HepG2 (cell line): ENCODE results near the gene NELFCD. TPM values are rescaled to one million over a fixed set of nuclear protein-coding genes. Genes with fewer than 3 reads are reported as not detected.

Experiments
- EP300 ChIP-seq, 3 experiments: sonication (generic) in 1 of 3; formaldehyde crosslinking in 1 of 3; IDR thresholded peaks; 2 replicates each; pipeline versions ENCODE4 v1.5.1 to v1.6.1; 2011 to 2020; ENCODE audit warnings: low read depth in 2 of 3, low read length in 2 of 3, borderline replicate concordance in 1 of 3, improper control_type of control experiment in 1 of 3, mild to moderate bottlenecking in 1 of 3, missing genetic modification reagents in 1 of 3, moderate library complexity in 1 of 3
- IRF1 ChIP-seq: sonication (generic); formaldehyde crosslinking; IDR thresholded peaks from 2 replicates; pipeline ENCODE4 v1.4.0; 2020; ENCODE audit warnings: low read depth, mild to moderate bottlenecking, missing genetic modification reagents
- JUNB ChIP-seq: sonication (generic); formaldehyde crosslinking; IDR thresholded peaks from 2 replicates; pipeline ENCODE4 v1.8.0; 2022; ENCODE audit warnings: missing genetic modification reagents, mild to moderate bottlenecking, borderline replicate concordance
- MED13 ChIP-seq: sonication (generic); formaldehyde crosslinking; IDR thresholded peaks from 2 replicates; pipeline ENCODE4 v1.5.0; 2020; ENCODE audit warnings: missing genetic modification reagents
- NCOA2 ChIP-seq: sonication (generic); formaldehyde crosslinking; IDR thresholded peaks from 2 replicates; pipeline ENCODE4 v1.8.0; 2022; ENCODE audit warnings: inconsistent platforms
- TIGD3 ChIP-seq: sonication (generic); formaldehyde crosslinking; IDR thresholded peaks from 2 replicates; pipeline ENCODE4 v1.5.1; 2020; ENCODE audit warnings: mild to moderate bottlenecking, missing genetic modification reagents, borderline replicate concordance
- ZBTB42 ChIP-seq: sonication (generic); formaldehyde crosslinking; IDR thresholded peaks from 2 replicates; pipeline ENCODE4 v1.5.0; 2020; ENCODE audit warnings: mild to moderate bottlenecking, missing genetic modification reagents
- ZFP37 ChIP-seq: sonication (generic); formaldehyde crosslinking; IDR thresholded peaks from 2 replicates; pipeline ENCODE4 v1.4.0; 2020; ENCODE audit warnings: missing genetic modification reagents, borderline replicate concordance
- ZHX2 ChIP-seq, 2 experiments: sonication (generic) in 1 of 2; formaldehyde crosslinking in 1 of 2; IDR thresholded peaks; 2 replicates each; pipeline versions ENCODE4 v1.6.1 to v1.9.0; 2014 to 2022; ENCODE audit warnings: antibody characterized with exemption in 1 of 2, borderline replicate concordance in 1 of 2, inconsistent platforms in 1 of 2, low read depth in 1 of 2, missing genetic modification reagents in 1 of 2
- ZNF17 ChIP-seq: sonication (generic); formaldehyde crosslinking; IDR thresholded peaks from 2 replicates; pipeline ENCODE4 v1.5.0; 2020; ENCODE audit warnings: mild to moderate bottlenecking, missing genetic modification reagents
- ZNF232 ChIP-seq: sonication (generic); formaldehyde crosslinking; IDR thresholded peaks from 2 replicates; pipeline ENCODE4 v1.4.0; 2020; ENCODE audit warnings: missing genetic modification reagents, borderline replicate concordance
- ZNF33B ChIP-seq: sonication (generic); formaldehyde crosslinking; IDR thresholded peaks from 2 replicates; pipeline ENCODE4 v1.5.1; 2020; ENCODE audit warnings: mild to moderate bottlenecking, missing genetic modification reagents
- ZNF503 ChIP-seq: sonication (generic); formaldehyde crosslinking; IDR thresholded peaks from 2 replicates; pipeline ENCODE4 v1.4.0; 2020; ENCODE audit warnings: missing genetic modification reagents
- ZNF615 ChIP-seq: sonication (generic); formaldehyde crosslinking; IDR thresholded peaks from 2 replicates; pipeline ENCODE4 v1.5.0; 2020; ENCODE audit warnings: mild to moderate bottlenecking, missing genetic modification reagents, borderline replicate concordance
- ZNF75D ChIP-seq: sonication (generic); formaldehyde crosslinking; IDR thresholded peaks from 2 replicates; pipeline ENCODE4 v1.8.1; 2023; ENCODE audit warnings: missing genetic modification reagents, mild to moderate bottlenecking, borderline replicate concordance
- ZNF790 ChIP-seq: sonication (generic); formaldehyde crosslinking; IDR thresholded peaks from 2 replicates; pipeline ENCODE4 v1.8.0; 2022; ENCODE audit warnings: missing genetic modification reagents, mild to moderate bottlenecking, borderline replicate concordance
- ZNF792 ChIP-seq: IDR thresholded peaks from 2 replicates; pipeline ENCODE4 v1.6.1; 2016
- ZSCAN31 ChIP-seq: sonication (generic); formaldehyde crosslinking; IDR thresholded peaks from 2 replicates; pipeline ENCODE4 v1.5.0; 2020; ENCODE audit warnings: low read depth, mild to moderate bottlenecking, missing genetic modification reagents
- polyA plus RNA-seq, 8 experiments: library from polyadenylated mRNA; depleted of rRNA in 3 of 8; stranded (reverse) in 7 of 8; unstranded in 1 of 8; fragments of >200 nt; fragmentation: Illumina TruSeq in 4 of 8; extraction: Trizol in 4 of 8; gene quantifications; 2 replicates each; pipeline versions ENCODE4 v1.2.1 to v1.2.3, GENCODE V29; 2011 to 2016; ENCODE audit warnings: low read depth in 4 of 8, missing spikeins in 1 of 8, mixed read lengths in 1 of 8; ENCODE audit not compliant: insufficient read depth in 1 of 8
- total RNA-seq, 5 experiments: library from RNA; depleted of rRNA; stranded (reverse); fragments of >200 nt; fragmentation: Illumina TruSeq; extraction: Trizol; gene quantifications; 2 replicates each; pipeline ENCODE4 v1.2.3, GENCODE V29; 2016; ENCODE audit warnings: low read depth in 1 of 5

NELFCD gene
- total and polyA plus RNA-seq, 2 of the 13 experiments (the other 11 are each of a cell fraction or from before 2014, with no cell fraction given) = 159 to 203 TPM

GRCh38 chr20:59002874-59003399, 21.9 kb downstream of the NELFCD start (continued):
- no peak for TF ChIP-seq EP300 (IDR thresholded peaks at IDR 0.05; ENCODE audit: low read depth in 2 of 2, low read length in 2 of 2)
- TF ChIP-seq EP300 (CRISPR knock-in tag; IDR thresholded peaks at IDR 0.05; ENCODE audit: borderline replicate concordance) = no peak
- TF ChIP-seq ZNF615 (CRISPR knock-in tag) = no peak
- no peak for TF ChIP-seq NCOA2 (CRISPR knock-in tag)
- no peak for TF ChIP-seq ZNF232
- TF ChIP-seq ZSCAN31 (CRISPR knock-in tag) = no peak
- TF ChIP-seq ZNF790 (CRISPR knock-in tag) = no peak
- TF ChIP-seq ZFP37 (CRISPR knock-in tag) = no peak
- TF ChIP-seq TIGD3 (CRISPR knock-in tag) = no peak
- TF ChIP-seq ZNF503 = no peak
- TF ChIP-seq ZNF33B = no peak
- no peak for TF ChIP-seq JUNB (CRISPR knock-in tag)
- TF ChIP-seq MED13 (CRISPR knock-in tag) = no peak
- TF ChIP-seq ZNF75D = no peak
- TF ChIP-seq IRF1 (CRISPR knock-in tag) = no peak
- no peak for TF ChIP-seq ZHX2 (IDR thresholded peaks at IDR 0.05; ENCODE audit: low read depth)
- TF ChIP-seq ZHX2 (CRISPR knock-in tag; IDR thresholded peaks at IDR 0.05; ENCODE audit: borderline replicate concordance) = no peak
- no peak for TF ChIP-seq ZBTB42 (CRISPR knock-in tag)
- no peak for TF ChIP-seq ZNF17
- no peak; the same call in 1 of the 2 replicates for TF ChIP-seq ZNF792 (CRISPR knock-in tag)
